ENCODE results near the gene FILIP1L. TPM values are rescaled to one million over a fixed set of nuclear protein-coding genes. Genes with fewer than 3 reads are reported as not detected.
A peak's percentile ranks its signal among the peaks of the same experiment; 100 is the strongest.

FILIP1L gene
- total and polyA plus RNA-seq, 8 donors = 10.6 to 98.4 (median 57.0) TPM

DNA sequence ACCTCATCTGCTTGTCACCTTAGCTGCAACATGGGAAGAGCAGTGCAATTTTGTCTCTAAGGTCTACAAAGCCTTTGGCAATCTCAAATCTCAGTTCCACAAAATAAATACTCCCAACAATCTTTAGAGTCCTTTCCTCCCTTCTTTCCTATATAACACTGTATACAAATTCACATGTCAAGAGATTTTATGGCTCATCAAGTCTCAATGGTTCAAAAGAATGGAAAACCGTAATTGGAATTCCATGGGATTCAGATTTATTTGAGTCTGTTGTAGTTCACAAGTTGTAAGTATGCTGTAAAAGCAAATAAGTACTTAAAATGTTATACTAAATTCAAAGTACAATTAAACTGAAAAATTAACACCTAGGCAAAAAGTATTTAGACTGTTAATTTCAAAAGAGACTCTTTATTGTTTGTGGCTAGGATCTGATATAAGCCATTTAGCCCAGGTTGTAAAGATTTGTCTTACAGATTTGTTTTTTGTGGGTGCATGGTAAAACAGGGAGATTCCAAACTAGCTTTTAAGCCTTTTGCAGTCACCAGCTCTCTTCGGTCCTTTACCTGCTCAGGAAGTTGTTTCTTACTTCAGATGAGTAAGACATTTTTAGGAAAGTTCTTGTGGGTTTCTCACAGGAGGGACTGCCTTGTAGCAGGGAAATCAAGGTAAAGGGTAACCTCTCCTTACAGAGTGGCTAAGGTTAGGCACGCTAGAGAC is 246.5 kb downstream of the FILIP1L start:
- WGBS, 5 donors = 78 to 88% (median 85%) methylated on average over 3 of the region's 3 CpGs
- intact Hi-C loops (cut with DNase I; ENCODE audit: low total_unique reads) = no loop called here
- no peaks in the 10 kb centered on the region for H3K9me3 ChIP-seq
- TF ChIP-seq EP300 (IDR thresholded peaks at IDR 0.05) (no peak), CTCF (IDR thresholded peaks at IDR 0.05) (no peak), POLR2A (IDR thresholded peaks at IDR 0.05) (no peak), POLR2AphosphoS5 (IDR thresholded peaks at IDR 0.05) (no peak)
- no peak overlapping the region for H3K4me3 ChIP-seq
- H3K36me3 ChIP-seq = peaks cover 0 to 22% (median 9%) of the 10 kb centered on the region in 4 donors
- H3K27ac ChIP-seq = peak overlapping the region in 4 of 5 donors; percentile 25 to 96 (median 67)
- DNase-seq = no peak
- H3K27me3 ChIP-seq = no peaks in the 10 kb centered on the region
- peaks cover 23 to 75% (median 54%) of the 10 kb centered on the region in 4 donors for H3K4me1 ChIP-seq

GRCh38 chr3:99866261-99866761 is 248.0 kb downstream of the FILIP1L start:
- Histone ChIP-seq H3K9me3 (no peaks in the 10 kb centered on the region), H3K36me3 (peaks cover 0 to 29% (median 20%) of the 10 kb centered on the region in 4 donors), H3K27me3 (no peaks in the 10 kb centered on the region), H3K27ac (peak overlapping the region in 3 of 5 donors; percentile 30 to 96 (median 92)), H3K4me3 (no peak overlapping the region), H3K4me1 (peaks cover 21 to 71% (median 46%) of the 10 kb centered on the region in 4 donors)
- WGBS, 5 donors = 27 to 57% (median 46%) methylated on average over 3 of the region's 3 CpGs
- intact Hi-C loops (cut with DNase I; ENCODE audit: low total_unique reads) = no loop called here
- DNase-seq = no peak
- TF ChIP-seq POLR2A (IDR thresholded peaks at IDR 0.05) (no peak), CTCF (IDR thresholded peaks at IDR 0.05) (no peak), POLR2AphosphoS5 (IDR thresholded peaks at IDR 0.05) (no peak), EP300 (IDR thresholded peaks at IDR 0.05) (no peak)

- no peak overlapping the region for H3K4me3 ChIP-seq
- H3K36me3 ChIP-seq = peaks cover 0 to 32% (median 24%) of the 10 kb centered on the region in 4 donors
- intact Hi-C loops (cut with DNase I; ENCODE audit: low total_unique reads) = no loop called here
- TF ChIP-seq POLR2AphosphoS5 (IDR thresholded peaks at IDR 0.05) = no peak
- TF ChIP-seq CTCF (IDR thresholded peaks at IDR 0.05) = no peak
- no peak for TF ChIP-seq EP300 (IDR thresholded peaks at IDR 0.05)
- no peak for TF ChIP-seq POLR2A (IDR thresholded peaks at IDR 0.05)
- H3K27me3 ChIP-seq = no peaks in the 10 kb centered on the region
- 82 to 97% (median 87%) methylated on average over 1 of the region's 1 CpG for WGBS, 5 donors
- no peaks in the 10 kb centered on the region for H3K9me3 ChIP-seq
- peak overlapping the region in 1 of 5 donors; percentile 96 for H3K27ac ChIP-seq
- no peak for DNase-seq
- H3K4me1 ChIP-seq = peaks cover 13 to 70% (median 41%) of the 10 kb centered on the region in 4 donors
Observed at GRCh38 chr3:99865321-99865720, 249.0 kb downstream of the FILIP1L start.

DNA sequence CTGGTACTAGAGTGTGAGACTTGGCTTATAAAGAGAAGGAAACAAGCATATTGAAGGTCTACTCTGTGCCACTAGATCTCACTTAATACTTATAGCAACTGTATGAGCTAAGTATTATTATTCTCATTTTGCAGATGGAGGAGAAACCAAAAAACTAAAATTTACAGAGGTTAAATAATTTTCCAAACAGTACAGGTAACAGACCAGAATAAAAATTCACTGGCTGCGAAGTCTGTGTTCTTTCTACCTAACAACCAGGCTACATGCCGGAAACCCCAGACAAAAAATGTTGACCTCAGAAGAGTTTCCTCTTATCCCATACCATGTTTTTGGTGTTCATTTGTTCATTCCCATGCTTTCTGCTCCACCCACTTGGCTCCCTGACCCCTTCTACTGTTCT is 250.0 kb downstream of the FILIP1L start:
- intact Hi-C loops (cut with DNase I; ENCODE audit: low total_unique reads) = no loop called here
- no peak for TF ChIP-seq POLR2AphosphoS5 (IDR thresholded peaks at IDR 0.05)
- TF ChIP-seq CTCF (IDR thresholded peaks at IDR 0.05) = no peak
- TF ChIP-seq POLR2A (IDR thresholded peaks at IDR 0.05) = no peak
- TF ChIP-seq EP300 (IDR thresholded peaks at IDR 0.05) = no peak
- DNase-seq = no peak
- no peaks in the 10 kb centered on the region for H3K27me3 ChIP-seq
- 93 to 98% (median 95%) methylated on average over 2 of the region's 2 CpGs for WGBS, 5 donors
- H3K4me3 ChIP-seq = no peak overlapping the region
- peaks cover 11 to 70% (median 44%) of the 10 kb centered on the region in 4 donors for H3K4me1 ChIP-seq
- H3K36me3 ChIP-seq = peaks cover 0 to 32% (median 24%) of the 10 kb centered on the region in 4 donors
- H3K27ac ChIP-seq = peak overlapping the region in 2 of 5 donors; percentile 14 to 44
- H3K9me3 ChIP-seq = no peaks in the 10 kb centered on the region

Measured in stomach (tissue), 9 donors.